Retinal pigment epithelial cell (primary cell): ENCODE data around the gene PHF3.

ENCODE experiments used
- DNase-seq: peaks from one replicate; pipeline ENCODE4 v3.0.0-alpha.2; 2010; ENCODE audit warnings: low read depth
- H3K4me3 ChIP-seq: 2 replicates; pipeline ENCODE4 v1.5.1; 2011; ENCODE audit warnings: mild to moderate bottlenecking, low read length, control low read depth, moderate library complexity
- TF ChIP-seq, protein P1 (sequence below): conservative IDR thresholded peaks from 2 replicates; pipeline ENCODE4 v1.5.1; 2011; ENCODE audit warnings: low read depth, low read length, control low read depth, inconsistent platforms

Gene PHF3

GRCh38 chr6:63649269-63649668 lies 13.7 kb downstream of the PHF3 start:
- DNase-seq = no peak
- H3K4me3 ChIP-seq = no peak overlapping the region
- TF ChIP-seq, protein P1, sequence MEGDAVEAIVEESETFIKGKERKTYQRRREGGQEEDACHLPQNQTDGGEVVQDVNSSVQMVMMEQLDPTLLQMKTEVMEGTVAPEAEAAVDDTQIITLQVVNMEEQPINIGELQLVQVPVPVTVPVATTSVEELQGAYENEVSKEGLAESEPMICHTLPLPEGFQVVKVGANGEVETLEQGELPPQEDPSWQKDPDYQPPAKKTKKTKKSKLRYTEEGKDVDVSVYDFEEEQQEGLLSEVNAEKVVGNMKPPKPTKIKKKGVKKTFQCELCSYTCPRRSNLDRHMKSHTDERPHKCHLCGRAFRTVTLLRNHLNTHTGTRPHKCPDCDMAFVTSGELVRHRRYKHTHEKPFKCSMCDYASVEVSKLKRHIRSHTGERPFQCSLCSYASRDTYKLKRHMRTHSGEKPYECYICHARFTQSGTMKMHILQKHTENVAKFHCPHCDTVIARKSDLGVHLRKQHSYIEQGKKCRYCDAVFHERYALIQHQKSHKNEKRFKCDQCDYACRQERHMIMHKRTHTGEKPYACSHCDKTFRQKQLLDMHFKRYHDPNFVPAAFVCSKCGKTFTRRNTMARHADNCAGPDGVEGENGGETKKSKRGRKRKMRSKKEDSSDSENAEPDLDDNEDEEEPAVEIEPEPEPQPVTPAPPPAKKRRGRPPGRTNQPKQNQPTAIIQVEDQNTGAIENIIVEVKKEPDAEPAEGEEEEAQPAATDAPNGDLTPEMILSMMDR = no peak

DNA sequence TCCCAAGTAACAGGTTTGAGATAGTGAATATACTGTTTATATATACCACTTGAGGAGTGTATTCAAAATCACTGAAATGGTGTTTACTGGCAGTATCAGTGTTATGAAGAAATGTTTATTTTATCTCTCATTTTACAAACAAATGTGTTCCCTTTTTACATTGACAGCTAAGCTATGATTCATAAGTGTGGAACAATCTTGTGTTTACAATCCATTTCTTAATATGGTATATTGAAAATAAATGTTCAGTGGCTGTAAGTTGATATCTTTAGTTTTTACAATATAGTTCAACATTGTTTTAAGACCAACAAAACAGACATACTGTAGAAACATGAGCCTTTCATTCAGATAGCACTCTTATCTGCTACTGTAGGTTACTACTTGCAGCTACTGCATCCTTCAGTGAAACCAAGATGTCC lies 14.3 kb downstream of the PHF3 start:
- DNase-seq = no peak
- H3K4me3 ChIP-seq = no peak overlapping the region
- TF ChIP-seq, protein P1 = no peak

DNA sequence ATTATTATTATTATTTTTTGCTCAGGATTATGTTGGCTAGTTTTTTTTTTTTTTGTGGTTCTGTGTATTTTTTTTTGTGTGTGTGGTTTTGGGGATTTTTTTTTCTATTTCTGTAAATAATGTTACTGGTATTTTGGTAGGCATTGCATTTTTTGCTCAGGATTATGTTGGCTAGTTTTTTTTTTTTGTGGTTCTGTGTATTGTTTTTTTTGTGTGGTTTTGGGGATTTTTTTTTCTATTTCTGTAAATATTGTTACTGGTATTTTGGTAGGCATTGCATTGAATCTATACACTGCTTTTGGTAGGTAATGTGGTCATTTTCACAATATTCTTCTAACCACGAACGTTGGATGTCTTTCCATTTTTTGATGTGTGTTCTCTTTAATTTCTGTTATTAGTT lies 17.4 kb downstream of the PHF3 start:
- no peak for DNase-seq
- TF ChIP-seq, protein P1 = no peak
- no peak overlapping the region for H3K4me3 ChIP-seq

- TF ChIP-seq, protein P1 = no peak
- no peak for DNase-seq
- H3K4me3 ChIP-seq = no peak overlapping the region
Observed at GRCh38 chr6:63660757-63661156, 25.2 kb downstream of the PHF3 start.

- no peak overlapping the region for H3K4me3 ChIP-seq
- no peak for DNase-seq
- TF ChIP-seq, protein P1 = no peak
Observed at GRCh38 chr6:63661769-63662168, 26.2 kb downstream of the PHF3 start.

DNA sequence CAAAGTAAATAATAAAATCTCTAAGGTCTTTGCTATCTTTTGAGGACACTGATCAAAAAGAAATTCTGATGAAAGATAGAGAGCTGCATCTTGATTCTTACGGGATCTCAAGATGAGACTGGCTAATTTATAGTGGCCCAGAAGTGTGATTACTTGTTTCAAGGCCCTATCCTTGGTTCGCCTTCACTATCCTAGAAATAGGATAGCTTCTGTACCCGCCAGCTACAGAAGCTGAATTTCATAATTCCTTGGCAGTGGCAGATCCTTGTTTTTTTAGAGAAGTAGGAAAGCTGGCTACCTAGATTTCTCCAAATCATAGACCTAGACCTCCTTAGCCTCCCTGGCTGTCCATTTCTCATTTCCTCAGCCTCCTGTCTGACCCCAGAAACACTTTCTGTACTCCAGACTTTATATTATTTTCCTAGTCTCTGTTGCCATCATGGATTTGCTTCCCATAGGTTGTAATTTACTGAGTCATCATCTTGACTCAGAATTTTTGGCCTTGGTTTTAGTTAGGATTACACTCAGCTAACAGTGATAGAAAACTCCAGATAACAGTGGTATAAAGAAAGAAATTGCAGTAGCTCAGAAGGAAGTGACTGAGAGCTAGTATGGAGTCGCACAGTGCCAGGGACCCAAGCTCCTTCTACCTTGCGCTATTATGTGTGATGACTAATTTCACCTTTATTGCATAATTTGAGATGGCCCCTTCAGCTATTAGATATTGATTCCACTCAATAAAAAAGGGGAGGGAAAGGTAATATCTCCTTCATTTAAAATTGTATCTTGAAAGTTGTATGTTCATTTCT lies 27.7 kb downstream of the PHF3 start:
- DNase-seq = peak; percentile 60
- no peak overlapping the region for H3K4me3 ChIP-seq
- TF ChIP-seq, protein P1 = no peak

DNA sequence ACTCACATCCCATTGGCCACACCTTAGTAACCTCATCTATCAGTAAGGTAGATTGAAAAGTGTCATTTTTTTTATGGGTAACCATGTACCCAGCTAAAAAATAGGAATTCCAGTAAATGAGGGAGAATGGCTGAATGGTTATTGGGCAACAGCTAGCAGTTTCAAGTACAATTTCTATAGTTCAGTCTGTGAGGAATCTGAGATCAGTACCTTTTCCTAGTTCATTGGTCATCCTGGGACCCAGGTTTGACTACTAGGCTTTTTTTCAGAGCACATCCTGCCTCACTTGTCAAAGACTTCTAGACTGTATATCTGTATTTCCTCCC lies 28.3 kb downstream of the PHF3 start:
- no peak overlapping the region for H3K4me3 ChIP-seq
- no peak for DNase-seq
- TF ChIP-seq, protein P1 = no peak
